ENCODE results near the gene CACNA1F. TPM values are rescaled to one million over a fixed set of nuclear protein-coding genes. Genes with fewer than 3 reads are reported as not detected.

CACNA1F gene
- total RNA-seq, 1 experiment from 2014 or later = 0.05 TPM

DNA sequence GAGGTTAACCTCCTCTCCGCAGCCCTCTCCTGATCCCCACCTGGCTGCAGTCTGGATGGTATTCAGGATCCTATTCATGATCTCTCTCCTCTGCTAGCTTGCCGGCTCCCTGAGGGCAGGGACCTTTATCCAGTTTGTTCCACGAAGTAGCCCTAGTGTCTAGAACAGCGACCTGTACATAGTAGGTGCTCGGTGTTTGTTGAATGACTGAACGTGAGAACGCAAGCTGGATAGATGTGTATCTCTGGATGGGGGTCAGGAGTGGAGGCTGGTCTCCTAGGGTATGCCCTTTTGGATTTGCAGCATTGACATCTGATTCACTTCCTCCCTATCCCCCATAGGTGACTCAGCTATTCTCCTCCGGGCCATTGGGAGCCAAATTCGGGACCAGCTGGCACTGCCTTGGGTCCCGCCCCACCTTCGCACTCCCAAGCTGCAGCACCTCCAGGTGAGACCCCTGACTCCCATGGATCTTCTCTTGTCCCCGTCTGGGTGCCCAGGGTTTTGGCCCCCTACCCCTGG, 9.5 kb upstream of the CACNA1F start:
- TF ChIP-seq, protein P1, sequence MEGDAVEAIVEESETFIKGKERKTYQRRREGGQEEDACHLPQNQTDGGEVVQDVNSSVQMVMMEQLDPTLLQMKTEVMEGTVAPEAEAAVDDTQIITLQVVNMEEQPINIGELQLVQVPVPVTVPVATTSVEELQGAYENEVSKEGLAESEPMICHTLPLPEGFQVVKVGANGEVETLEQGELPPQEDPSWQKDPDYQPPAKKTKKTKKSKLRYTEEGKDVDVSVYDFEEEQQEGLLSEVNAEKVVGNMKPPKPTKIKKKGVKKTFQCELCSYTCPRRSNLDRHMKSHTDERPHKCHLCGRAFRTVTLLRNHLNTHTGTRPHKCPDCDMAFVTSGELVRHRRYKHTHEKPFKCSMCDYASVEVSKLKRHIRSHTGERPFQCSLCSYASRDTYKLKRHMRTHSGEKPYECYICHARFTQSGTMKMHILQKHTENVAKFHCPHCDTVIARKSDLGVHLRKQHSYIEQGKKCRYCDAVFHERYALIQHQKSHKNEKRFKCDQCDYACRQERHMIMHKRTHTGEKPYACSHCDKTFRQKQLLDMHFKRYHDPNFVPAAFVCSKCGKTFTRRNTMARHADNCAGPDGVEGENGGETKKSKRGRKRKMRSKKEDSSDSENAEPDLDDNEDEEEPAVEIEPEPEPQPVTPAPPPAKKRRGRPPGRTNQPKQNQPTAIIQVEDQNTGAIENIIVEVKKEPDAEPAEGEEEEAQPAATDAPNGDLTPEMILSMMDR (IDR thresholded peaks at IDR 0.05; ENCODE audit: insufficient read depth in 1 of 2, low read depth in 1 of 2, low read length in 1 of 2, severe bottlenecking in 1 of 2, unreplicated experiment in 1 of 2) = no peak
- no peaks in the 10 kb centered on the region for H3K9me3 Mint-ChIP-seq (ENCODE audit: unreplicated experiment)
- no peaks in the 10 kb centered on the region for H3K4me1 ChIP-seq
- H3K36me3 Mint-ChIP-seq (ENCODE audit: insufficient read depth, unreplicated experiment) = peaks cover 4% of the 10 kb centered on the region
- H3K27me3 ChIP-seq (replicated peaks; ENCODE audit: control insufficient read depth, insufficient read depth, low read length) = no peaks in the 10 kb centered on the region
- no peak overlapping the region for H3K27ac Mint-ChIP-seq (ENCODE audit: unreplicated experiment)
- no peaks in the 10 kb centered on the region for H3K4me1 Mint-ChIP-seq (ENCODE audit: low read depth, unreplicated experiment)
- no peak overlapping the region for H3K4me3 ChIP-seq (ENCODE audit: low read depth, low read length)
- POLR2A ChIA-PET = interaction anchor here (0.6 kb wide), 1 partner anchor 690 kb away, joined by 3 read pairs; no protein-coding TSS in a partner anchor
- H3K27me3 Mint-ChIP-seq (ENCODE audit: insufficient read depth, unreplicated experiment) = no peaks in the 10 kb centered on the region
- intact Hi-C loops (cut with micrococcal nuclease; ENCODE audit: unreplicated experiment) = no loop called here
- H3K4me3 Mint-ChIP-seq (ENCODE audit: unreplicated experiment) = no peak overlapping the region
- no peaks in the 10 kb centered on the region for H3K9me3 ChIP-seq
- CTCF ChIA-PET = no interaction called here
- DNase-seq = no peak
- no peaks in the 10 kb centered on the region for H3K36me3 ChIP-seq (ENCODE audit: control insufficient read depth, insufficient read depth, low read length)
- BruUV-seq (replicated peaks) = no TSS peak

DNA sequence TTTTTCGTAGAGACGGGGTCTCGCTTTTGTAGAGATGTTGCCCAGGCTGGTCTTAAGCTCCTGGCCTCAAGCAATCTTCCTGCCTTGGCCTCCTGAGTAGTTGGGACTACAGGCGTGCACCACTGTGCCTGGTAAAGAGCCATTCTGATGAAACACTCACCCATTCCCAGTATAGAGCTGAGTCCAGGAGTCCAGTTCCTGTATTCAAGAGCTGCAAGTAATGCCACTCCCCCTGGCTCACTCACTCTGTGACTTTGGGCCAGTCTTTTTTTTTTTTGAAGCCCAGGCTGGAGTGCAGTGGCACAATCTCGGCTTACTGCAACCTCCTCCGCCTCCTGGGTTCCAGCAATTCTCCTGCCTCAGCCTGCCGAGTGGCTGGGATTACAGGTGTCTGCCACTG, 5.6 kb upstream of the CACNA1F start:
- H3K4me3 ChIP-seq (ENCODE audit: low read depth, low read length) = no peak overlapping the region
- no peak for DNase-seq
- Mint-ChIP-seq H3K9me3 (ENCODE audit: unreplicated experiment) (no peaks in the 10 kb centered on the region), H3K36me3 (ENCODE audit: insufficient read depth, unreplicated experiment) (peaks cover 11% of the 10 kb centered on the region), H3K4me1 (ENCODE audit: low read depth, unreplicated experiment) (no peaks in the 10 kb centered on the region), H3K4me3 (ENCODE audit: unreplicated experiment) (no peak overlapping the region), H3K27me3 (ENCODE audit: insufficient read depth, unreplicated experiment) (no peaks in the 10 kb centered on the region), H3K27ac (ENCODE audit: unreplicated experiment) (no peak overlapping the region)
- TF ChIP-seq, protein P1 (IDR thresholded peaks at IDR 0.05; ENCODE audit: insufficient read depth in 1 of 2, low read depth in 1 of 2, low read length in 1 of 2, severe bottlenecking in 1 of 2, unreplicated experiment in 1 of 2) = no peak
- BruUV-seq (replicated peaks) = no TSS peak
- no peaks in the 10 kb centered on the region for H3K36me3 ChIP-seq (ENCODE audit: control insufficient read depth, insufficient read depth, low read length)
- H3K9me3 ChIP-seq = no peaks in the 10 kb centered on the region
- no peaks in the 10 kb centered on the region for H3K4me1 ChIP-seq
- POLR2A ChIA-PET = no interaction called here
- H3K27me3 ChIP-seq (replicated peaks; ENCODE audit: control insufficient read depth, insufficient read depth, low read length) = no peaks in the 10 kb centered on the region
- CTCF ChIA-PET = no interaction called here
- intact Hi-C loops (cut with micrococcal nuclease; ENCODE audit: unreplicated experiment) = loop anchor here (10.0 kb wide), 1 partner anchor 64 kb away; the partner anchor contains the start of gene PLP2

DNA sequence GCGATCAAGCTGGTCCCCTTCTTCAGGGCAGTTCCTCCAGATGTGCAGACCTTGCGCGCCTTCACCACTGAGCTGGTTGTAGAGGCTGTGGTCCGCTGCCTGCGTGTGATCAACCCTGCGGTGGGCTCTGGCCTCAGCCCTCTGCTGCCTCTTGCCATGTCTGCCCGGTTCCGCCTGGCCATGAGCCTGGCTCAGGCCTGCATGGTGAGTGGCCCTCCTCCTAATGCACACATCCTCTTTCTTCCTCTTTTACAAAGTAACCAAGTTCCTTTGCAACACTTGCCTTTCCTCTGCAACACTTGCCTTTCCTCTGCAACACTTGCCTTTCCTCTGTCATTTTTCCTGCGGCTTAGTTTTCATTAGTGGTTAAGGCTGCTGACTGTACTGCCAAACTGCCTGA, 3.9 kb upstream of the CACNA1F start:
- Histone ChIP-seq H3K4me1 (no peaks in the 10 kb centered on the region), H3K36me3 (ENCODE audit: control insufficient read depth, insufficient read depth, low read length) (no peaks in the 10 kb centered on the region), H3K4me3 (ENCODE audit: low read depth, low read length) (no peak overlapping the region), H3K27me3 (replicated peaks; ENCODE audit: control insufficient read depth, insufficient read depth, low read length) (no peaks in the 10 kb centered on the region), H3K9me3 (no peaks in the 10 kb centered on the region)
- no peaks in the 10 kb centered on the region for H3K27me3 Mint-ChIP-seq (ENCODE audit: insufficient read depth, unreplicated experiment)
- ChIA-PET CTCF (no interaction called here), POLR2A (no interaction called here)
- H3K36me3 Mint-ChIP-seq (ENCODE audit: insufficient read depth, unreplicated experiment) = peaks cover 11% of the 10 kb centered on the region
- TF ChIP-seq, protein P1 (IDR thresholded peaks at IDR 0.05; ENCODE audit: insufficient read depth in 1 of 2, low read depth in 1 of 2, low read length in 1 of 2, severe bottlenecking in 1 of 2, unreplicated experiment in 1 of 2) = no peak
- no peak overlapping the region for H3K27ac Mint-ChIP-seq (ENCODE audit: unreplicated experiment)
- BruUV-seq (replicated peaks) = no TSS peak
- no peaks in the 10 kb centered on the region for H3K4me1 Mint-ChIP-seq (ENCODE audit: low read depth, unreplicated experiment)
- no peak for DNase-seq
- no peaks in the 10 kb centered on the region for H3K9me3 Mint-ChIP-seq (ENCODE audit: unreplicated experiment)
- peak overlapping the region; percentile 96 for H3K4me3 Mint-ChIP-seq (ENCODE audit: unreplicated experiment)
- intact Hi-C loops (cut with micrococcal nuclease; ENCODE audit: unreplicated experiment) = loop anchor here (10.0 kb wide), 1 partner anchor 62 kb away; the partner anchor contains the start of gene PLP2
